ENCODE data around the gene BBS7. TPM values are rescaled to one million over a fixed set of nuclear protein-coding genes. Genes with fewer than 3 reads are reported as not detected.

The BBS7 gene
- polyA plus RNA-seq, 1 of the 3 experiments (the other 2 are of a cell fraction): 24.3 TPM

GRCh38 chr4:121811122-121811521 is 59.2 kb downstream of the BBS7 start:
- no peak overlapping the region for H3K4me2 ChIP-seq
- peaks cover 67 to 93% of the 10 kb centered on the region in 2 experiments for H3K36me3 ChIP-seq (replicated peaks in 1 of 2; ENCODE audit: control insufficient read depth in 1 of 2, insufficient read depth in 2 of 2, low read length in 1 of 2)
- peaks cover 39% of the 10 kb centered on the region for H3K79me2 ChIP-seq (ENCODE audit: insufficient read depth)
- POLR2A ChIA-PET: no interaction called here
- no peaks in the 10 kb centered on the region for H3K9me3 ChIP-seq
- no peaks in the 10 kb centered on the region for H3K9me2 ChIP-seq
- no peak overlapping the region for H3K9ac ChIP-seq
- H3F3A ChIP-seq (replicated peaks; ENCODE audit: insufficient read depth): peaks cover 67% of the 10 kb centered on the region
- no peak overlapping the region for H2AFZ ChIP-seq (ENCODE audit: low read depth)
- peaks cover 0 to 9% of the 10 kb centered on the region in 2 experiments; a peak in 2 of 4 replicates for H3K4me1 ChIP-seq (ENCODE audit: control insufficient read depth in 1 of 2, insufficient read depth in 2 of 2, low read depth in 1 of 2, low read length in 1 of 2)
- no peak overlapping the region for H3K4me3 ChIP-seq (ENCODE audit: low read depth in 2 of 2, low read length in 1 of 2)
- CTCF ChIA-PET: interaction anchor here (1.4 kb wide), 1 partner anchor 9 kb away, joined by 4 read pairs; no protein-coding TSS in a partner anchor
- H4K20me1 ChIP-seq (ENCODE audit: insufficient read depth): no peaks in the 10 kb centered on the region
- DNase-seq: no peak
- H3K27ac ChIP-seq (ENCODE audit: low read depth in 2 of 2, low read length in 1 of 2): peak overlapping the region in 1 of 2 experiments; percentile 14; a peak in 1 of 4 replicates
- TF ChIP-seq NFIC (IDR thresholded peaks at IDR 0.05; ENCODE audit: borderline replicate concordance) (no peak), EP300 (IDR thresholded peaks at IDR 0.05; ENCODE audit: borderline replicate concordance in 1 of 2, low read depth in 1 of 2, low read length in 1 of 2) (no peak), MEF2A (IDR thresholded peaks at IDR 0.05; ENCODE audit: borderline replicate concordance, low read depth) (no peak), RFX5 (IDR thresholded peaks at IDR 0.05; ENCODE audit: low read length) (no peak), RXRA (IDR thresholded peaks at IDR 0.05; ENCODE audit: borderline replicate concordance, low read depth) (no peak), FOXJ3 (CRISPR knock-in tag; IDR thresholded peaks at IDR 0.05) (no peak), JUND (IDR thresholded peaks at IDR 0.05) (no peak), RAD21 (IDR thresholded peaks at IDR 0.05; ENCODE audit: low read length) (no peak), REST (IDR thresholded peaks at IDR 0.05; ENCODE audit: low read depth, low read length) (no peak), MXI1 (IDR thresholded peaks at IDR 0.05; ENCODE audit: low read depth, low read length) (no peak), YY1 (IDR thresholded peaks at IDR 0.05; ENCODE audit: low read depth) (no peak), TCF12 (IDR thresholded peaks at IDR 0.05) (no peak), EZH2phosphoT487 (IDR thresholded peaks at IDR 0.05; ENCODE audit: borderline replicate concordance, low read depth) (no peak), SMC3 (IDR thresholded peaks at IDR 0.05; ENCODE audit: low read depth, low read length) (no peak), NRF1 (IDR thresholded peaks at IDR 0.05; ENCODE audit: low read depth, low read length) (no peak)
- no peaks in the 10 kb centered on the region for H3K27me3 ChIP-seq (ENCODE audit: insufficient read depth)

- 90% methylated on average over 4 of the region's 4 CpGs for WGBS (ENCODE audit: low lambda C conversion rate)
- H3K4me2 ChIP-seq: no peak overlapping the region
- no peaks in the 10 kb centered on the region for H3K27me3 ChIP-seq (ENCODE audit: insufficient read depth)
- H3K9me2 ChIP-seq: no peaks in the 10 kb centered on the region
- no peak overlapping the region for H2AFZ ChIP-seq (ENCODE audit: low read depth)
- no peaks in the 10 kb centered on the region for H4K20me1 ChIP-seq (ENCODE audit: insufficient read depth)
- peaks cover 0 to 4% of the 10 kb centered on the region in 2 experiments; a peak in 2 of 4 replicates for H3K4me1 ChIP-seq (ENCODE audit: control insufficient read depth in 1 of 2, insufficient read depth in 2 of 2, low read depth in 1 of 2, low read length in 1 of 2)
- peaks cover 53 to 89% of the 10 kb centered on the region in 2 experiments for H3K36me3 ChIP-seq (replicated peaks in 1 of 2; ENCODE audit: control insufficient read depth in 1 of 2, insufficient read depth in 2 of 2, low read length in 1 of 2)
- H3K9me3 ChIP-seq: no peaks in the 10 kb centered on the region
- DNase-seq: no peak
- H3K4me3 ChIP-seq (ENCODE audit: low read depth in 2 of 2, low read length in 1 of 2): no peak overlapping the region
- CTCF ChIA-PET: interaction anchor here (0.6 kb wide), 1 partner anchor 53 kb away, joined by 3 read pairs; no protein-coding TSS in a partner anchor
- no peak overlapping the region for H3K27ac ChIP-seq (ENCODE audit: low read depth in 2 of 2, low read length in 1 of 2)
- POLR2A ChIA-PET: no interaction called here
- peaks cover 26% of the 10 kb centered on the region for H3F3A ChIP-seq (replicated peaks; ENCODE audit: insufficient read depth)
- H3K9ac ChIP-seq: no peak overlapping the region
- peaks cover 67% of the 10 kb centered on the region for H3K79me2 ChIP-seq (ENCODE audit: insufficient read depth)
- no peak for TF ChIP-seq MEF2A (IDR thresholded peaks at IDR 0.05; ENCODE audit: borderline replicate concordance, low read depth)
- TF ChIP-seq EP300 (IDR thresholded peaks at IDR 0.05; ENCODE audit: borderline replicate concordance in 1 of 2, low read depth in 1 of 2, low read length in 1 of 2): no peak
- no peak for TF ChIP-seq TEAD4 (IDR thresholded peaks at IDR 0.05; ENCODE audit: borderline replicate concordance, insufficient read depth)
- TF ChIP-seq CTCF (IDR thresholded peaks at IDR 0.05): no peak
- no peak for TF ChIP-seq FOSL2 (IDR thresholded peaks at IDR 0.05; ENCODE audit: borderline replicate concordance, low read depth)
- no peak for TF ChIP-seq EZH2phosphoT487 (IDR thresholded peaks at IDR 0.05; ENCODE audit: borderline replicate concordance, low read depth)
- TF ChIP-seq ZBTB33 (IDR thresholded peaks at IDR 0.05; ENCODE audit: borderline replicate concordance, low read depth): no peak
- TF ChIP-seq RXRA (IDR thresholded peaks at IDR 0.05; ENCODE audit: borderline replicate concordance, low read depth): no peak
- TF ChIP-seq PBX3 (IDR thresholded peaks at IDR 0.05): no peak
Measured at GRCh38 chr4:121806411-121806810, 63.9 kb downstream of the BBS7 start.

All from SK-N-SH (cell line).